HCT116 (cell line): Measurements from ENCODE around the gene BPIFB3. TPM values are rescaled to one million over a fixed set of nuclear protein-coding genes. Genes with fewer than 3 reads are reported as not detected.

Source experiments
- ATAC-seq: fragments of 200-7000 bp; cut with Tn5 transposase; 2 replicates; pipeline ENCODE4 v1.9.1; 2020; ENCODE audit warnings: mild to moderate bottlenecking, moderate library complexity
- BruUV-seq: library from RNA; stranded (reverse); fragments of 400-500 nt; replicated peaks from 2 replicates; lab custom pipeline; 2021; lab: Mats Ljungman, UMichigan
- CTCF ChIA-PET: fragments of 300-600 bp; sonication (Branson Sonifier 250); formaldehyde crosslinking; loops from one replicate; lab custom pipeline; 2021; ENCODE audit warnings: antibody characterized with exemption; lab: Charles Lee
- POLR2A ChIA-PET: fragments of 300-600, 350-600 bp; sonication (Branson Sonifier 250); formaldehyde crosslinking; loops from one replicate; lab custom pipeline; 2021; ENCODE audit warnings: antibody characterized with exemption; lab: Charles Lee
- RAD21 ChIA-PET, 2 experiments: fragments of 300-600 bp; sonication (Branson Sonifier 250); formaldehyde crosslinking; loops; one replicate each; lab custom pipeline; 2023; ENCODE audit warnings: low total read pairs in 2 of 2; ENCODE audit not compliant: uncharacterized antibody in 2 of 2, unreplicated experiment in 2 of 2, low non-redundant PET in 1 of 2; lab: Charles Lee
- DNase-seq: peaks from one replicate; pipeline ENCODE4 v3.0.0-alpha.2; 2010; ENCODE audit warnings: low read depth, low spot score
- H2AFZ ChIP-seq: fragments of 200-600 bp; shearing (Covaris generic), sonication (generic); 2 replicates; pipeline ENCODE4 v1.6.1; 2017; ENCODE audit warnings: low read depth, mixed run types, mixed read lengths, antibody characterized with exemption, low read length; ENCODE audit not compliant: poor library complexity, severe bottlenecking
- H3K27ac ChIP-seq: 2 replicates; pipeline ENCODE4 v1.5.1; 2012; ENCODE audit warnings: low read depth, low read length
- H3K27me3 ChIP-seq: fragments of 200-600 bp; sonication (generic); 2 replicates; pipeline ENCODE4 v1.6.1; 2016; ENCODE audit warnings: mixed run types, low read length, mixed read lengths; ENCODE audit not compliant: insufficient read depth
- H3K36me3 ChIP-seq, 2 experiments: fragments of 200-500 bp in 1 of 2; fragments of 200-600 bp in 1 of 2; sonication (Bioruptor generic) in 1 of 2; sonication (generic) in 1 of 2; 2 replicates each; pipeline versions ENCODE4 v1.5.1 to v1.6.1; 2014 to 2016; ENCODE audit warnings: low read length in 2 of 2, inconsistent platforms in 1 of 2, mixed read lengths in 1 of 2, mixed run types in 1 of 2; ENCODE audit not compliant: insufficient read depth in 2 of 2, control insufficient read depth in 1 of 2
- H3K4me1 ChIP-seq, 2 experiments: fragments of 200-600 bp in 1 of 2; sonication (generic) in 1 of 2; 2 replicates each; pipeline versions ENCODE4 v1.5.1 to v1.6.1; 2012 to 2017; ENCODE audit warnings: low read length in 2 of 2, inconsistent platforms in 1 of 2, mild to moderate bottlenecking in 1 of 2, mixed read lengths in 1 of 2, mixed run types in 1 of 2, moderate library complexity in 1 of 2; ENCODE audit not compliant: insufficient read depth in 2 of 2, control insufficient read depth in 1 of 2
- H3K4me2 ChIP-seq: fragments of 200-600 bp; sonication (generic); 2 replicates; pipeline ENCODE4 v1.6.1; 2017; ENCODE audit warnings: mixed run types, low read length, mixed read lengths
- H3K4me3 ChIP-seq, 2 experiments: fragments of 200-600 bp in 1 of 2; sonication (generic) in 1 of 2; replicated peaks in 1 of 2; 2 replicates each; pipeline ENCODE4 v1.5.1; 2011 to 2016; ENCODE audit warnings: low read length in 2 of 2, control low read depth in 1 of 2, low read depth in 1 of 2, mild to moderate bottlenecking in 1 of 2, mixed read lengths in 1 of 2, mixed run types in 1 of 2
- H3K79me2 ChIP-seq: fragments of 200-600 bp; sonication (generic); 2 replicates; pipeline ENCODE4 v1.6.1; 2017; ENCODE audit warnings: mild to moderate bottlenecking, mixed run types, low read length, moderate library complexity, mixed read lengths; ENCODE audit not compliant: insufficient read depth
- H3K9ac ChIP-seq: fragments of 200-600 bp; sonication (generic); 2 replicates; pipeline ENCODE4 v1.6.1; 2016; ENCODE audit warnings: low read length, mixed read lengths
- H3K9me2 ChIP-seq: fragments of 200-600 bp; sonication (generic), shearing (Covaris generic); 2 replicates; pipeline ENCODE4 v1.6.1; 2017; ENCODE audit warnings: mixed run types, mild to moderate bottlenecking, moderate library complexity; ENCODE audit not compliant: insufficient read depth
- H3K9me3 ChIP-seq, 2 experiments: fragments of 200-500 bp in 1 of 2; fragments of 200-600 bp in 1 of 2; sonication (Bioruptor generic) in 1 of 2; sonication (generic) in 1 of 2; 2 replicates each; pipeline ENCODE4 v1.6.1; 2014 to 2017; ENCODE audit warnings: low read length in 2 of 2, mixed read lengths in 2 of 2, inconsistent platforms in 1 of 2, low read depth in 1 of 2, mild to moderate bottlenecking in 1 of 2, mixed run types in 1 of 2, moderate library complexity in 1 of 2; ENCODE audit not compliant: control insufficient read depth in 1 of 2, insufficient read depth in 1 of 2
- H4K20me1 ChIP-seq: fragments of 200-600 bp; sonication (generic), shearing (Covaris generic); 2 replicates; pipeline ENCODE4 v1.6.1; 2017; ENCODE audit warnings: mixed run types, mild to moderate bottlenecking, moderate library complexity; ENCODE audit not compliant: insufficient read depth
- CBX3 ChIP-seq: IDR thresholded peaks from 2 replicates; pipeline ENCODE4 v1.6.1; 2012; ENCODE audit warnings: low read depth
- CEBPB ChIP-seq: IDR thresholded peaks from 2 replicates; pipeline ENCODE4 v1.6.1; 2012; ENCODE audit warnings: low read depth
- ELF1 ChIP-seq: IDR thresholded peaks from 2 replicates; pipeline ENCODE4 v1.6.1; 2012; ENCODE audit warnings: low read depth, borderline replicate concordance
- EZH2phosphoT487 ChIP-seq: fragments of 200-600 bp; IDR thresholded peaks from 2 replicates; pipeline ENCODE4 v1.6.1; 2018; ENCODE audit warnings: antibody characterized with exemption, borderline replicate concordance
- FOSL1 ChIP-seq: IDR thresholded peaks from 2 replicates; pipeline ENCODE4 v1.6.1; 2012; ENCODE audit warnings: low read depth
- JUND ChIP-seq: IDR thresholded peaks from 2 replicates; pipeline ENCODE4 v1.6.1; 2012
- POLR2A ChIP-seq: IDR thresholded peaks from 2 replicates; pipeline ENCODE4 v1.7.0; 2011; ENCODE audit warnings: borderline replicate concordance; ENCODE audit not compliant: insufficient read depth, insufficient read length; ENCODE audit errors: extremely low read depth
- POLR2AphosphoS5 ChIP-seq: IDR thresholded peaks from 2 replicates; pipeline ENCODE4 v1.6.1; 2011; ENCODE audit warnings: mild to moderate bottlenecking, low read depth, low read length, moderate library complexity
- RAD21 ChIP-seq: IDR thresholded peaks from 2 replicates; pipeline ENCODE4 v1.6.1; 2012; ENCODE audit warnings: low read depth, mild to moderate bottlenecking
- SIN3A ChIP-seq: IDR thresholded peaks from 2 replicates; pipeline ENCODE4 v1.6.1; 2012; ENCODE audit warnings: low read depth
- SP1 ChIP-seq: IDR thresholded peaks from 2 replicates; pipeline ENCODE4 v1.6.1; 2012; ENCODE audit warnings: low read depth
- SRF ChIP-seq: IDR thresholded peaks from 2 replicates; pipeline ENCODE4 v1.6.1; 2012; ENCODE audit warnings: low read depth
- TCF7L2 ChIP-seq: IDR thresholded peaks from 2 replicates; pipeline ENCODE4 v1.7.0; 2011; ENCODE audit warnings: borderline replicate concordance, inconsistent platforms; ENCODE audit not compliant: insufficient read depth, insufficient read length; ENCODE audit errors: extremely low read depth
- ZFX ChIP-seq: fragments of 450-650 bp; IDR thresholded peaks from 2 replicates; pipeline ENCODE4 v1.6.1; 2017
- ZNF274 ChIP-seq: fragments of 200-500 bp; sonication (Bioruptor generic); IDR thresholded peaks from 2 replicates; pipeline ENCODE4 v1.6.1; 2014; ENCODE audit warnings: mild to moderate bottlenecking, low read depth, low read length, inconsistent platforms
- intact Hi-C: fragments of 100-400 bp; cut with micrococcal nuclease; formaldehyde crosslinking; loops from 2 replicates; pipeline ENCODE4 v1.10.0; 2022
- total RNA-seq: library from RNA; stranded (reverse); gene quantifications from one replicate; pipeline ENCODE4 v1.2.1, GENCODE V29; 2021; ENCODE audit not compliant: unreplicated experiment
- TF ChIP-seq, protein P1 (sequence below): IDR thresholded peaks from 2 replicates; pipeline ENCODE4 v1.6.1; 2012
- TF ChIP-seq, protein P2 (sequence below): IDR thresholded peaks from 2 replicates; pipeline ENCODE4 v1.6.1; 2012

BPIFB3 gene
- total RNA-seq, 1 experiment from 2014 or later: not detected

- H3K27me3 ChIP-seq: peaks cover 28% of the 10 kb centered on the region; the same call in 1 of the 2 replicates
- RAD21 ChIA-PET: no interaction called here
- POLR2A ChIA-PET: no interaction called here
These were observed 20.3 kb upstream of the BPIFB3 start for GRCh38 chr20:33033381-33033780.

GRCh38 chr20:33034115-33034514 is 19.6 kb upstream of the BPIFB3 start:
- Histone ChIP-seq H2AFZ (no peak overlapping the region), H3K79me2 (no peaks in the 10 kb centered on the region), H3K4me1 (no peaks in the 10 kb centered on the region), H3K9me2 (no peaks in the 10 kb centered on the region), H3K36me3 (no peaks in the 10 kb centered on the region), H3K27me3 (peaks cover 30% of the 10 kb centered on the region; the same call in 1 of the 2 replicates), H3K27ac (no peak overlapping the region), H3K9ac (no peak overlapping the region), H3K4me2 (no peak overlapping the region), H3K4me3 (no peak overlapping the region), H3K9me3 (no peaks in the 10 kb centered on the region), H4K20me1 (no peaks in the 10 kb centered on the region)
- ATAC-seq (no peak), DNase-seq (no peak)
- no peak for TF ChIP-seq JUND
- TF ChIP-seq SRF: no peak
- ChIA-PET CTCF (no interaction called here), RAD21 (no interaction called here), POLR2A (no interaction called here)
- intact Hi-C loops: no loop called here
- BruUV-seq: no TSS peak

More at GRCh38 chr20:33033381-33033780, 20.3 kb upstream of the BPIFB3 start:
- TF ChIP-seq POLR2A (no peak), FOSL1 (no peak), JUND (no peak), SRF (no peak), CEBPB (no peak), ZFX (no peak), EZH2phosphoT487 (no peak), POLR2AphosphoS5 (no peak), TCF7L2 (no peak), RAD21 (no peak), SP1 (no peak), ZNF274 (no peak), SIN3A (no peak), CBX3 (no peak), ELF1 (no peak)
- TF ChIP-seq, protein P1, sequence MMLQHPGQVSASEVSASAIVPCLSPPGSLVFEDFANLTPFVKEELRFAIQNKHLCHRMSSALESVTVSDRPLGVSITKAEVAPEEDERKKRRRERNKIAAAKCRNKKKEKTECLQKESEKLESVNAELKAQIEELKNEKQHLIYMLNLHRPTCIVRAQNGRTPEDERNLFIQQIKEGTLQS: no peak
- TF ChIP-seq, protein P2, sequence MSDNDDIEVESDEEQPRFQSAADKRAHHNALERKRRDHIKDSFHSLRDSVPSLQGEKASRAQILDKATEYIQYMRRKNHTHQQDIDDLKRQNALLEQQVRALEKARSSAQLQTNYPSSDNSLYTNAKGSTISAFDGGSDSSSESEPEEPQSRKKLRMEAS: no peak
- Histone ChIP-seq H3K9me3 (no peaks in the 10 kb centered on the region), H3K9ac (no peak overlapping the region), H4K20me1 (no peaks in the 10 kb centered on the region), H3K9me2 (no peaks in the 10 kb centered on the region), H3K36me3 (no peaks in the 10 kb centered on the region), H3K4me3 (no peak overlapping the region), H3K27ac (no peak overlapping the region), H3K79me2 (no peaks in the 10 kb centered on the region), H3K4me2 (no peak overlapping the region), H2AFZ (no peak overlapping the region), H3K4me1 (no peaks in the 10 kb centered on the region)
- CTCF ChIA-PET: no interaction called here
- BruUV-seq: no TSS peak
- DNase-seq (no peak), ATAC-seq (no peak)
- intact Hi-C loops: no loop called here
